DND-41 (cell line): ENCODE data around the gene C1orf52.

Source experiments
- ATAC-seq: fragments of 200-7000 bp; cut with Tn5 transposase; 3 replicates; pipeline ENCODE4 v1.9.1; 2021; ENCODE audit warnings: low read depth; ENCODE audit not compliant: insufficient read depth
- DNase-seq: peaks from one replicate; pipeline ENCODE4 v3.0.0-alpha.2; 2020
- H2AFZ ChIP-seq: 2 replicates; pipeline ENCODE4 v1.6.0; 2012; ENCODE audit warnings: low read depth, low read length
- H3K27ac ChIP-seq: 2 replicates; pipeline ENCODE4 v1.5.1; 2012; ENCODE audit warnings: low read length, inconsistent platforms
- H3K27me3 ChIP-seq: fragments of 200-600 bp; sonication (generic); 2 replicates; pipeline ENCODE4 v1.6.0; 2012; ENCODE audit warnings: low read length, mild to moderate bottlenecking, inconsistent platforms; ENCODE audit not compliant: insufficient read depth, poor library complexity
- H3K36me3 ChIP-seq: 2 replicates; pipeline ENCODE4 v1.5.1; 2012; ENCODE audit warnings: low read length, inconsistent platforms; ENCODE audit not compliant: insufficient read depth
- H3K4me1 ChIP-seq: 2 replicates; pipeline ENCODE4 v1.5.1; 2012; ENCODE audit warnings: mild to moderate bottlenecking, low read length; ENCODE audit not compliant: insufficient read depth
- H3K4me2 ChIP-seq: 2 replicates; pipeline ENCODE4 v1.6.0; 2012; ENCODE audit warnings: mild to moderate bottlenecking, moderate library complexity, low read length, inconsistent platforms; ENCODE audit not compliant: insufficient read depth
- H3K4me3 ChIP-seq, 2 experiments: fragments of 200-600 bp in 1 of 2; shearing (Covaris generic) in 1 of 2; 2 replicates each; pipeline ENCODE4 v1.5.1; 2012 to 2016; ENCODE audit warnings: inconsistent platforms in 2 of 2, low read length in 2 of 2, mild to moderate bottlenecking in 2 of 2, low read depth in 1 of 2, moderate library complexity in 1 of 2
- H3K79me2 ChIP-seq: 2 replicates; pipeline ENCODE4 v1.6.0; 2012; ENCODE audit warnings: low read length, inconsistent platforms; ENCODE audit not compliant: insufficient read depth
- H3K9ac ChIP-seq: 2 replicates; pipeline ENCODE4 v1.6.0; 2012; ENCODE audit warnings: low read depth, mild to moderate bottlenecking, inconsistent platforms, low read length, moderate library complexity
- H3K9me3 ChIP-seq: 2 replicates; pipeline ENCODE4 v1.5.1; 2012; ENCODE audit warnings: low read length, moderate library complexity, mild to moderate bottlenecking, inconsistent platforms; ENCODE audit not compliant: insufficient read depth, severe bottlenecking
- H4K20me1 ChIP-seq: 2 replicates; pipeline ENCODE4 v1.6.0; 2012; ENCODE audit warnings: low read length; ENCODE audit not compliant: insufficient read depth
- EZH2 ChIP-seq: IDR thresholded peaks from 3 replicates; pipeline ENCODE4 v1.6.1; 2012; ENCODE audit warnings: borderline replicate concordance, low read depth, mild to moderate bottlenecking, moderate library complexity, low read length, inconsistent platforms; ENCODE audit not compliant: severe bottlenecking
- TF ChIP-seq, protein P1 (sequence below): IDR thresholded peaks from 2 replicates; pipeline ENCODE4 v1.5.1; 2012; ENCODE audit warnings: borderline replicate concordance, low read length, moderate library complexity, mild to moderate bottlenecking; ENCODE audit not compliant: poor library complexity, severe bottlenecking; ENCODE audit errors: extremely low read depth

C1orf52 gene

GRCh38 chr1:85202092-85202863, 57.2 kb downstream of the C1orf52 start:
- no peaks in the 10 kb centered on the region for H3K27me3 ChIP-seq
- H2AFZ ChIP-seq, result no peak overlapping the region
- ATAC-seq, result no peak
- no peaks in the 10 kb centered on the region for H3K79me2 ChIP-seq
- TF ChIP-seq EZH2, result no peak
- TF ChIP-seq, protein P1, sequence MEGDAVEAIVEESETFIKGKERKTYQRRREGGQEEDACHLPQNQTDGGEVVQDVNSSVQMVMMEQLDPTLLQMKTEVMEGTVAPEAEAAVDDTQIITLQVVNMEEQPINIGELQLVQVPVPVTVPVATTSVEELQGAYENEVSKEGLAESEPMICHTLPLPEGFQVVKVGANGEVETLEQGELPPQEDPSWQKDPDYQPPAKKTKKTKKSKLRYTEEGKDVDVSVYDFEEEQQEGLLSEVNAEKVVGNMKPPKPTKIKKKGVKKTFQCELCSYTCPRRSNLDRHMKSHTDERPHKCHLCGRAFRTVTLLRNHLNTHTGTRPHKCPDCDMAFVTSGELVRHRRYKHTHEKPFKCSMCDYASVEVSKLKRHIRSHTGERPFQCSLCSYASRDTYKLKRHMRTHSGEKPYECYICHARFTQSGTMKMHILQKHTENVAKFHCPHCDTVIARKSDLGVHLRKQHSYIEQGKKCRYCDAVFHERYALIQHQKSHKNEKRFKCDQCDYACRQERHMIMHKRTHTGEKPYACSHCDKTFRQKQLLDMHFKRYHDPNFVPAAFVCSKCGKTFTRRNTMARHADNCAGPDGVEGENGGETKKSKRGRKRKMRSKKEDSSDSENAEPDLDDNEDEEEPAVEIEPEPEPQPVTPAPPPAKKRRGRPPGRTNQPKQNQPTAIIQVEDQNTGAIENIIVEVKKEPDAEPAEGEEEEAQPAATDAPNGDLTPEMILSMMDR, result no peak
- H3K36me3 ChIP-seq, result no peaks in the 10 kb centered on the region
- no peak overlapping the region for H3K4me2 ChIP-seq
- H3K9me3 ChIP-seq, result no peaks in the 10 kb centered on the region
- no peaks in the 10 kb centered on the region for H3K4me1 ChIP-seq
- no peak for DNase-seq
- no peaks in the 10 kb centered on the region for H4K20me1 ChIP-seq
- no peak overlapping the region for H3K27ac ChIP-seq
- no peak overlapping the region for H3K4me3 ChIP-seq
- H3K9ac ChIP-seq, result no peak overlapping the region

- Histone ChIP-seq H3K4me2 (no peak overlapping the region), H3K27ac (no peak overlapping the region), H4K20me1 (no peaks in the 10 kb centered on the region), H3K9me3 (no peaks in the 10 kb centered on the region), H3K36me3 (no peaks in the 10 kb centered on the region), H3K79me2 (no peaks in the 10 kb centered on the region), H3K9ac (no peak overlapping the region), H3K27me3 (no peaks in the 10 kb centered on the region), H3K4me3 (no peak overlapping the region), H3K4me1 (no peaks in the 10 kb centered on the region), H2AFZ (no peak overlapping the region)
- DNase-seq (no peak), ATAC-seq (no peak)
- TF ChIP-seq EZH2, result no peak
- TF ChIP-seq, protein P1, result no peak
These were observed 57.9 kb downstream of the C1orf52 start for GRCh38 chr1:85201340-85202091.

GRCh38 chr1:85200463-85201339, 58.8 kb downstream of the C1orf52 start, which contains the start of gene SYDE2:
TSS of gene SYDE2 (minus strand) at chr1:85201016. CDS start at chr1:85200996, 20 bp downstream.
- H3K9ac ChIP-seq, result no peak within 1 kb of the TSS
- no peak within 1 kb of the TSS for H3K27ac ChIP-seq
- TF ChIP-seq, protein P1, result no peak
- no peak for TF ChIP-seq EZH2

More at GRCh38 chr1:85200463-85201339, 58.8 kb downstream of the C1orf52 start, which contains the start of gene SYDE2:
- no peak for ATAC-seq
- Histone ChIP-seq H4K20me1 (no peaks in the 10 kb centered on the region), H3K4me3 (no peak within 1 kb of the TSS), H3K27me3 (no peaks in the 10 kb centered on the region), H3K9me3 (no peaks in the 10 kb centered on the region), H2AFZ (no peak within 1 kb of the TSS), H3K36me3 (no peaks in the 10 kb centered on the region), H3K79me2 (no peaks in the 10 kb centered on the region), H3K4me2 (no peak within 1 kb of the TSS), H3K4me1 (no peaks in the 10 kb centered on the region)
- DNase-seq, result no peak
